Lung (tissue), 12 donors: ENCODE measurements around the gene MAST3. TPM values are rescaled to one million over a fixed set of nuclear protein-coding genes. Genes with fewer than 3 reads are reported as not detected.

Experiments used
- ATAC-seq: fragments of 200-7000 bp; cut with Tn5 transposase; one replicate; pipeline ENCODE4 v1.9.1; 2020; ENCODE audit warnings: moderate number of reproducible peaks; ENCODE audit not compliant: insufficient read depth, low FRiP score
- DNase-seq, 3 donors: peaks; one replicate each; pipeline ENCODE4 v3.0.0-alpha.2; 2013 to 2017
- H3K27ac ChIP-seq, 2 donors: one replicate each; pipeline ENCODE4 v1.5.1; 2013; ENCODE audit warnings: mild to moderate bottlenecking in 2 of 2, moderate library complexity in 2 of 2, control low read depth in 1 of 2, inconsistent platforms in 1 of 2, low read depth in 1 of 2, low read length in 1 of 2
- H3K27me3 ChIP-seq, 3 donors: one replicate each; pipeline ENCODE4 v1.5.1; 2013; ENCODE audit warnings: low read length in 2 of 3; ENCODE audit not compliant: control insufficient read depth in 3 of 3, insufficient read depth in 3 of 3
- H3K36me3 ChIP-seq, 4 donors: one replicate each; pipeline ENCODE4 v1.5.1; 2013; ENCODE audit warnings: low read length in 4 of 4, mild to moderate bottlenecking in 1 of 4, moderate library complexity in 1 of 4; ENCODE audit not compliant: control insufficient read depth in 4 of 4, insufficient read depth in 4 of 4
- H3K4me1 ChIP-seq, 5 donors: one replicate each; pipeline ENCODE4 v1.5.1; 2013; ENCODE audit warnings: low read length in 5 of 5, mild to moderate bottlenecking in 2 of 5, moderate library complexity in 1 of 5; ENCODE audit not compliant: control insufficient read depth in 5 of 5, insufficient read depth in 5 of 5
- H3K4me3 ChIP-seq: one replicate; pipeline ENCODE4 v1.5.1; 2013; ENCODE audit warnings: mild to moderate bottlenecking, control low read depth, moderate library complexity
- H3K9ac ChIP-seq, 2 donors: one replicate each; pipeline ENCODE4 v1.5.1; 2013; ENCODE audit warnings: low read length in 2 of 2, control low read depth in 1 of 2; ENCODE audit not compliant: insufficient read depth in 1 of 2
- H3K9me3 ChIP-seq, 4 donors: one replicate each; pipeline ENCODE4 v1.5.1; 2013; ENCODE audit warnings: low read length in 3 of 4, mild to moderate bottlenecking in 1 of 4, moderate library complexity in 1 of 4; ENCODE audit not compliant: control insufficient read depth in 4 of 4, insufficient read depth in 3 of 4
- WGBS, 2 donors: extraction: QIAGEN DNeasy Blood & Tissue Kit; methylation state at CpG; one replicate each; pipeline ENCODE4 v1.1.7; 2013; 5-methylcytosine and 5-hydroxymethylcytosine counted together
- polyA plus RNA-seq, 2 donors: library from polyadenylated mRNA; stranded (reverse); fragments of 200-250 nt; gene quantifications; one replicate each; pipeline ENCODE4 v1.2.1, GENCODE V29; 2013
- total RNA-seq, 2 donors: library from RNA; depleted of rRNA in 1 of 2; stranded (reverse); fragments of >200 nt in 1 of 2; gene quantifications; one replicate each; pipeline ENCODE4 v1.2.1, GENCODE V29; 2014 to 2021
- TF ChIP-seq, protein P1 (sequence below): IDR thresholded peaks from 2 replicates; pipeline ENCODE4 v1.5.1; 2012; ENCODE audit warnings: mild to moderate bottlenecking; ENCODE audit errors: control extremely low read depth, extremely low read depth
- donor health status: control.
- donor health status: control.
- donor health status: Bipolar disorder and iron deficiency.
- donor health status: healthy.
- donor health status: DM: yes; HTN: yes; CAD: no.

The MAST3 gene
- total and polyA plus RNA-seq, 4 donors = 5.0 to 24.0 (median 9.3) TPM

DNA sequence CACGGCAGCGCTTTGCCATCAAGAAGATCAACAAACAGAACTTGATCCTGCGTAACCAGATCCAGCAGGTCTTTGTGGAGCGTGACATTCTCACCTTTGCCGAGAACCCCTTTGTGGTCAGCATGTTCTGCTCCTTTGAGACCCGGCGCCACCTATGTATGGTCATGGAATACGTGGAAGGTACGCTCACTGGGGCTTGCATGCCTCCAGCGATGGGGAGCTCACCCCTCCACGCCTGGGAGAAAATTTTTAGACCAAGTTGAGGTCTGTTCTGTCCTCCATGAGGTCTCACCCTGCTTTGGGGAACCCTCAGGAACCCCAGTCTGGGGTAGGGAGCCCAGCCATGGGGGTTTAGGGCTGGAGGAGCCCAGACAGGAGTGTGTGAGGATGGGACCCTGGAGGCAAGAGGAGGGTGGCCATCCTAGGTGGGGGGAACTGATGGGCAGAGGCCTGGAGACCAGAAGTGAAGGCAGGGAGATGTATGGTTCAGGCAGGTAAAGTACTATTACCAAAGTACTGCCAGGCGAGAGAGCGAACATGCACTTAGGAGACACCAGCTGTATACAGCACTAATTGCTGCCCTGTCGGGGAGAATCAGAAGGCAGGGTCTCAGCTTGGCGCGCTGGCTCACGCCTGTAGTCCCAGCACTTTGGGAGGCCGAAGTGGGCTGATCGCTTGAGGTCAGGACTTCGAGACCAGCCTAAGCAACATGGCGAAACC is 33.1 kb downstream of the MAST3 start:
- H3K9me3 ChIP-seq = peaks cover 0 to 4% (median 0%) of the 10 kb centered on the region in 4 donors
- no peak for DNase-seq
- H3K9ac ChIP-seq = no peak overlapping the region
- no peak for ATAC-seq
- H3K4me3 ChIP-seq = no peak overlapping the region
- no peaks in the 10 kb centered on the region for H3K27me3 ChIP-seq
- TF ChIP-seq, protein P1, sequence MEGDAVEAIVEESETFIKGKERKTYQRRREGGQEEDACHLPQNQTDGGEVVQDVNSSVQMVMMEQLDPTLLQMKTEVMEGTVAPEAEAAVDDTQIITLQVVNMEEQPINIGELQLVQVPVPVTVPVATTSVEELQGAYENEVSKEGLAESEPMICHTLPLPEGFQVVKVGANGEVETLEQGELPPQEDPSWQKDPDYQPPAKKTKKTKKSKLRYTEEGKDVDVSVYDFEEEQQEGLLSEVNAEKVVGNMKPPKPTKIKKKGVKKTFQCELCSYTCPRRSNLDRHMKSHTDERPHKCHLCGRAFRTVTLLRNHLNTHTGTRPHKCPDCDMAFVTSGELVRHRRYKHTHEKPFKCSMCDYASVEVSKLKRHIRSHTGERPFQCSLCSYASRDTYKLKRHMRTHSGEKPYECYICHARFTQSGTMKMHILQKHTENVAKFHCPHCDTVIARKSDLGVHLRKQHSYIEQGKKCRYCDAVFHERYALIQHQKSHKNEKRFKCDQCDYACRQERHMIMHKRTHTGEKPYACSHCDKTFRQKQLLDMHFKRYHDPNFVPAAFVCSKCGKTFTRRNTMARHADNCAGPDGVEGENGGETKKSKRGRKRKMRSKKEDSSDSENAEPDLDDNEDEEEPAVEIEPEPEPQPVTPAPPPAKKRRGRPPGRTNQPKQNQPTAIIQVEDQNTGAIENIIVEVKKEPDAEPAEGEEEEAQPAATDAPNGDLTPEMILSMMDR = no peak
- WGBS, 2 donors = 95 to 97% methylated on average over 21 of the region's 21 CpGs
- H3K4me1 ChIP-seq = no peaks in the 10 kb centered on the region
- no peak overlapping the region for H3K27ac ChIP-seq
- H3K36me3 ChIP-seq = peaks cover 0 to 39% (median 9%) of the 10 kb centered on the region in 4 donors

DNA sequence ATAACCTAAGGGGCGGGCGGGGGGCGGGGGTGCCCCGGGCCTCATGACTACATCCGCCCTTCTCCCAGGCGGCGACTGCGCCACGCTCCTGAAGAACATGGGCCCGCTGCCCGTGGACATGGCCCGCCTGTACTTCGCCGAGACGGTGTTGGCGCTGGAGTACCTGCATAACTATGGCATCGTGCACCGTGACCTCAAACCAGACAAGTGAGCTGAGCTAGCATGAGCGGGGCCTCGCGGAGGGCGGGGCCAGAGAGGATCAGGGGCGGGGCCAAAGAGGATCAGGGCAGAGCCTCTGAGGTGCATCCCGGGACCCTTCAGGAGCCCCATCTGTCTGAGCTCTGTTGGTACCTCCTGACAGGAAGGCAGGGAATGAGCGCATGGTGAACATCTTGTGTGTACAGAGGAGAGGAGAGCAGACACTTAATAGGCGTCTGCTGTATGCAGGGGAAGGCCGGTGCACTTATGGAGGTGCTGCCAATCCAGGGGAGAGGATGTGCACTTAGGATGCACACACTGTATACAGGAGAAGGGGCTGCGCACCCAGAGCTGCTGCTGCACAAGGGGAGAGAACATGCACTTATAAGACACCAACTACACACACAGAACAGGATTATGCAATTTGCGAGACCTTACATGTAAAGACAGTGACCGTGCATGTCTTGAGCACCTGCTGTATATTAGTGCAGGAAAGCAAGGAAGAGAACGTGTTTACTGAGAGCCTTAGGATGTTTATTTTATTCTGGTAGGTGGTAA is 34.4 kb downstream of the MAST3 start:
- Histone ChIP-seq H3K36me3 (peaks cover 0 to 41% (median 11%) of the 10 kb centered on the region in 4 donors), H3K4me3 (no peak overlapping the region), H3K27me3 (no peaks in the 10 kb centered on the region), H3K27ac (no peak overlapping the region), H3K9ac (no peak overlapping the region), H3K4me1 (no peaks in the 10 kb centered on the region), H3K9me3 (peaks cover 0 to 4% (median 0%) of the 10 kb centered on the region in 4 donors)
- TF ChIP-seq, protein P1 = no peak
- no peak for ATAC-seq
- no peak for DNase-seq
- WGBS, 2 donors = 86 to 89% methylated on average over 31 of the region's 31 CpGs

DNA sequence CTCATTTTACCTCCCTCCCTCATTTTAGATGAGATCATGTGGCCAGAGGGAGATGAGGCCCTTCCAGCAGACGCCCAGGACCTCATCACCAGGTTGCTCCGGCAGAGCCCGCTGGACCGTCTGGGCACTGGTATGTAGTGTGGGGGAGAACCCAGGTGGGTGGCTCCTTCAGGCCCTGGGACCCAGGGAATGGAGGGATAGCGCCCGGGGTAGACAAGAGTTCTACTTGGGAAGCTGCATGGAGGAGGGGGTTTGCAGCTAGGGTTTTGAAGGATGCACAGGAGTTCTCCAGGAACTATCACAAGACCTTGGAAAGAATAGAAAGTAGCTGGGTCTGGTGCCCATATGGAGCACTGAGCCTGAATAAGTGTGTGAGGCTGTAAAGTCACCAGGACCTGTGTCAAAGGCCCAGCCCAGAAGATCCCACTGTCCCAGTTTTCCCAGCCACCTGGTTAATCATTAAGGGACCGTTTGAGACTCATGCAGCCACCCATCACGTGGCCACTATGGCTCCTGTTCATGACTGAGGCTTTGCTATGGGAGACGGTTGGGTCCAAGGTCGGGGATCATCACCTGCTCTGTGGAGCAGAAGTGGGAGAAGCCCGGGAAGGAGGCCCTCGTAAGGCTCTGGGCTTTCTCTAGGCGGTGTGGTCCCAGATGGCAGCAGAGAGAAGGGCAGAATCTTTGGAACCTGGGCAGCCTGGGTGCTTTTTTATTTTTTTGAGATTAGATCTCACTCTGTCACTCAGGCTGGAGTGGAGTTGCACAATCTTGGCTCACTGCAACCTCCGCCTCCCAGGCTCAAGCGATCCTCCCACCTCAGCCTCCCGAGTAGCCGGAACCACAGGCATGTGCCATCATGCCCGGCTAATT is 38.4 kb downstream of the MAST3 start:
- no peak overlapping the region for H3K27ac ChIP-seq
- ATAC-seq (no peak), DNase-seq (no peak)
- H3K9me3 ChIP-seq = no peaks in the 10 kb centered on the region
- no peaks in the 10 kb centered on the region for H3K4me1 ChIP-seq
- TF ChIP-seq, protein P1 = no peak
- H3K9ac ChIP-seq = no peak overlapping the region
- no peaks in the 10 kb centered on the region for H3K27me3 ChIP-seq
- peaks cover 0 to 43% (median 10%) of the 10 kb centered on the region in 4 donors for H3K36me3 ChIP-seq
- 93 to 94% methylated on average over 18 of the region's 18 CpGs for WGBS, 2 donors
- no peak overlapping the region for H3K4me3 ChIP-seq
